ENCODE measurements around the gene CLIC3. TPM values are rescaled to one million over a fixed set of nuclear protein-coding genes. Genes with fewer than 3 reads are reported as not detected.

Gene CLIC3
- total RNA-seq, 4 donors from 2014 or later, result 3.3 TPM; not detected in 3

DNA sequence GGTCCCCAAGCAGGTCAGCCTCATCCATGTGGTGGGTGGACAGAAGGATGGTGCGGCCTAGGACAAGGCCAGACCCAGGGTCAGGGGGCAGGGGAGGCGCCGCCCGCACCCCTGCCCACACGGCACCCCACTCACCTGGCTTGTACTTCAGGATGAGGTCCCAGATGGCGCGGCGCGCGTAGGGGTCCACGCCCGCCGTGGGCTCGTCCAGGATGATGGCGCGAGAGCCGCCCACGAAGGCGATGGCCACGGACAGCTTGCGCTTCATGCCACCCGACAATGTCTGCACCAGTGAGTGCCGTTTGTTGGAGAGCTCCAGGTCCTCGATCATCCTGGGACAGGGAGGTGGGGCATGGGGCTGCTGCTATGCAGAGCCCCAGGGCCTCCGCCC is 19.2 kb upstream of the CLIC3 start:
- no peaks in the 10 kb centered on the region for H3K27me3 ChIP-seq
- TF ChIP-seq, protein P1, sequence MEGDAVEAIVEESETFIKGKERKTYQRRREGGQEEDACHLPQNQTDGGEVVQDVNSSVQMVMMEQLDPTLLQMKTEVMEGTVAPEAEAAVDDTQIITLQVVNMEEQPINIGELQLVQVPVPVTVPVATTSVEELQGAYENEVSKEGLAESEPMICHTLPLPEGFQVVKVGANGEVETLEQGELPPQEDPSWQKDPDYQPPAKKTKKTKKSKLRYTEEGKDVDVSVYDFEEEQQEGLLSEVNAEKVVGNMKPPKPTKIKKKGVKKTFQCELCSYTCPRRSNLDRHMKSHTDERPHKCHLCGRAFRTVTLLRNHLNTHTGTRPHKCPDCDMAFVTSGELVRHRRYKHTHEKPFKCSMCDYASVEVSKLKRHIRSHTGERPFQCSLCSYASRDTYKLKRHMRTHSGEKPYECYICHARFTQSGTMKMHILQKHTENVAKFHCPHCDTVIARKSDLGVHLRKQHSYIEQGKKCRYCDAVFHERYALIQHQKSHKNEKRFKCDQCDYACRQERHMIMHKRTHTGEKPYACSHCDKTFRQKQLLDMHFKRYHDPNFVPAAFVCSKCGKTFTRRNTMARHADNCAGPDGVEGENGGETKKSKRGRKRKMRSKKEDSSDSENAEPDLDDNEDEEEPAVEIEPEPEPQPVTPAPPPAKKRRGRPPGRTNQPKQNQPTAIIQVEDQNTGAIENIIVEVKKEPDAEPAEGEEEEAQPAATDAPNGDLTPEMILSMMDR (IDR thresholded peaks at IDR 0.05), result no peak
- TF ChIP-seq POLR2A (IDR thresholded peaks at IDR 0.05), result no peak
- H3K4me1 ChIP-seq, result no peaks in the 10 kb centered on the region
- no peak overlapping the region for H3K27ac ChIP-seq
- DNase-seq, result no peak
- peaks cover 0 to 56% (median 0%) of the 10 kb centered on the region in 3 donors for H3K36me3 ChIP-seq
- H3K4me3 ChIP-seq, result no peak overlapping the region
- no peaks in the 10 kb centered on the region for H3K9me3 ChIP-seq

DNA sequence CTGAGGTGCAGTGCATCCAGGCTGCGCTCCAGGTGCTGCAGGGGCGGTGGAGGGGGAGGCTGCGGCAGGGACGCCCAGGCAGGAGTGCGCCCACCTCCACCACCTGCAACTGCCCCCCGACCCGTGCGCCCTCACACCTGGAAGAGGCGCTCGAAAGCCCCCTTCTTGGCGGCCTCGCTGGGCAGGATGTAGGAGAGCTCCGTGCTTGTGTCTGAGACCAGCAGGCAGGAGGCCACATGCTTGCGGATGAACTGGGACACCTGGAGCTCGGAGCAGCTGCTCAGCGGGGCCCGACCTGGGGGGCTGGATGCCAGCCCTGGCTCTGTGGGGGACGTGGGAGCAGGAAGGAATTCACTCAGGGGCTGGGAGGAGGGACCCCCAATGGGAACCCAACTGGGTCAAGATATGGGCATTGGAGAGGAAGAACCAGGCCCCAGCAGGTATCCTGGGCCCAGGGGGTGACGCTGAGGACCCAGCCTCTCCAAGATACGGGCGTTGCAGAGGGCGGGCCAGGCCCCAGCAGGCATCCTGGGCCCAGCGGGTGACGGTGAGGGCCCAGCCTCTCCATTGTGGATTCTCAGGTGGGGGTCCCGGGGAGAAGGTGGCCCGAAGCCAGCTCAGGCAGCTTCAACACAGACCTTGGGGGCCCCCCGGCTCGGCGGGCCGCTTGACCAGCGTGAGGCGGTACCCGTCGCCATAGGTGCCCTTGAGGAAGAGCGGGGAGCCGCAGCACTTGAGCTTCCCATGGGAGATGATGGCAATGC is 18.6 kb upstream of the CLIC3 start:
- H3K27me3 ChIP-seq, result no peaks in the 10 kb centered on the region
- no peak for TF ChIP-seq POLR2A (IDR thresholded peaks at IDR 0.05)
- TF ChIP-seq, protein P1 (IDR thresholded peaks at IDR 0.05), result no peak
- no peak overlapping the region for H3K4me3 ChIP-seq
- no peak for DNase-seq
- no peaks in the 10 kb centered on the region for H3K9me3 ChIP-seq
- H3K27ac ChIP-seq, result no peak overlapping the region
- H3K4me1 ChIP-seq, result no peaks in the 10 kb centered on the region
- peaks cover 0 to 56% (median 0%) of the 10 kb centered on the region in 3 donors for H3K36me3 ChIP-seq

DNA sequence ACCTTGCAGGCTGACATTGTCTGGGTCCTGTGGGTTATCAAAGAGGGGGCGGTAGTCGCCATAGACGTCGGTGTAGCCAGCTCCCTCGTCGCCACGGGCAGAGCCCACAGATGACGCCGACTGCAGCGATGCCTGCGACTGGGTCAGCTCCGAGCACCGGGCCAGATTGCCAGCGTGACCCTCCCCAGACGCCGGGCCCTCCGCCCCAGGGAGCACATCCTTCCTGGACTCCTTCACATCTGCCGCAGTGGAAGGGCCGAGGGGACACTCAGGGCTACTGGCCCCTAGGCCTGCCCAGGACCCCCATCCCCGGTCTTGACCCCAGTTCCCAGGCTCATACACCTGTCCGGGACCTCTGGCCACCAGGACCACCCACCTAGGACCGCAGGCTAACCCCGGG is 17.8 kb upstream of the CLIC3 start:
- peaks cover 0 to 62% (median 0%) of the 10 kb centered on the region in 3 donors for H3K36me3 ChIP-seq
- no peaks in the 10 kb centered on the region for H3K27me3 ChIP-seq

DNA sequence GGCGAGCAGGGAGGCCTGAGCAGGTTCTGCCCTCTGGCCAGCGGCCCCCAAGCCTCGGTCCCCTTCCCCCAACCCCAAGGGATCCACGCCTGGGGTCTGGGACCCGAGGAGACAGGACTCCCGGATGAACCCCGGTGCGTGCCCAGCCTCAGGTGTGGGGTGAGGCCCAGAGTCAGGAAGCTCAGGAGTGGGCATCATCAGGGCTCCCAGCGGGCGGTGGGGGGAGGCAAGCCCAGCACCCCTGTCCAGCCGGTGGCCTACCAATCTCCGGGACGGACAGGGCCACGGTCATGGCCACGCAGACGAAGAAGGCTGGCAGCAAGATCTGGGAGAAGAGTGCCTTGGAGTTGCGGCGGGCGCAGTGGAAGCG is 17.2 kb upstream of the CLIC3 start:
- no peak overlapping the region for H3K27ac ChIP-seq
- no peak overlapping the region for H3K4me3 ChIP-seq
- no peaks in the 10 kb centered on the region for H3K4me1 ChIP-seq
- no peak for DNase-seq
- H3K27me3 ChIP-seq, result no peaks in the 10 kb centered on the region
- H3K36me3 ChIP-seq, result peaks cover 0 to 66% (median 0%) of the 10 kb centered on the region in 3 donors
- no peaks in the 10 kb centered on the region for H3K9me3 ChIP-seq
- TF ChIP-seq POLR2A (IDR thresholded peaks at IDR 0.05), result no peak
- TF ChIP-seq, protein P1 (IDR thresholded peaks at IDR 0.05), result no peak

More for the DNA sequence above, 17.8 kb upstream of the CLIC3 start:
- no peak for TF ChIP-seq POLR2A (IDR thresholded peaks at IDR 0.05)
- TF ChIP-seq, protein P1 (IDR thresholded peaks at IDR 0.05), result no peak
- Histone ChIP-seq H3K27ac (no peak overlapping the region), H3K9me3 (no peaks in the 10 kb centered on the region), H3K4me1 (no peaks in the 10 kb centered on the region), H3K4me3 (no peak overlapping the region)
- DNase-seq, result no peak

DNA sequence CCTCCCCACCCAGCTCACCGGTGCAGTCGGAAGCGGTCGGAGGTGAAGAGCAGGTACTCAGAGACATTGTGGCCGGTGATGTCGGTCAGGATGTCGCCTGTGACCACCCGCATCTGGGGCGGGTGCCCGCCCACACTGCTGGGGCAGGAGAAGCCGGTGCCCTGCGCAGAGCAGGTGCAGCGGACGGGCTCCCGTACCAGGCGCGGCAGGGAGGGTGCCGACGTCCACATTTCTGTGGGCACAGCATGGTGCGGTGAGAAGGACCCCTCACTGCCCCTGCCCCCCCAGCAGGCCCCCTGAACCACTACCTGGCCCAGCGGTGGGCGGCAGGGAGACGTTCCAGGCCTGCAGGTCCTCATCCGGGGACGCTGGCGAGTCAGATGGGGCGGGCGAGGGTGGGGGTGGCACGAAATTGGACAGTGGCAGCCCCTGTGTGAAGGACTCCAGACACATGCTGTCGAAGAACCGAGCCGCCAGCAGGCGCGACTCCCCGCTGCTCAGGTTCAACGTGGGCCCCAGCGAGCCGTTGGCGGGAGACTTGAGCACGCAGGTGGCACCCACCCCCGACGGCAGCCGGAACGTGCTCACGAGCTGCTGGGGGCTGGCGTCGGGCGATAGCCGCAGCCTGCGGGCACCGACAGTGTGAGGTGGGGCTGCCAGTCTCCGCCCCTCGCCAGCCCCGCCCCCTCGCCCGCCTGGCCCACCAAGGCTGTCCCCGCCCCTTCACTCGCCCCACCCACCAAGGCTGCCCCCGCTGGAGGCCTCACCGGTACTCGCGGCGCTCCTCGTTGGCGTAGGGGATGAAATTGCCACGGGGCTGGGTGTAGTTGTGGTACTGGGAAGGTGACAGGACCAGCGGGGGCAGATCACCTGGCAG is 16.6 kb upstream of the CLIC3 start:
- DNase-seq, result no peak
- peaks cover 0 to 67% (median 0%) of the 10 kb centered on the region in 3 donors for H3K36me3 ChIP-seq

More for the DNA sequence above, 16.6 kb upstream of the CLIC3 start:
- no peak for TF ChIP-seq POLR2A (IDR thresholded peaks at IDR 0.05)
- TF ChIP-seq, protein P1 (IDR thresholded peaks at IDR 0.05), result no peak
- Histone ChIP-seq H3K27ac (no peak overlapping the region), H3K9me3 (no peaks in the 10 kb centered on the region), H3K4me1 (peaks cover 0 to under 1% (median 0%) of the 10 kb centered on the region in 4 donors), H3K27me3 (no peaks in the 10 kb centered on the region), H3K4me3 (no peak overlapping the region)

Measured in Peyer's patch (tissue), 4 donors.